A172 (cell line): ENCODE measurements around the gene SOX13. TPM values are rescaled to one million over a fixed set of nuclear protein-coding genes. Genes with fewer than 3 reads are reported as not detected.

Experiments used
- DNase-seq: peaks from one replicate; pipeline ENCODE4 v3.0.0-alpha.2; 2015; ENCODE audit warnings: low spot score
- total RNA-seq: library from RNA; depleted of rRNA; stranded (reverse); fragments of >200 nt; shearing (Covaris generic); gene quantifications from 2 replicates; pipeline ENCODE4 v1.2.3, GENCODE V29; 2014

The SOX13 gene
- total RNA-seq, 1 experiment from 2014 or later = 11.2 TPM

DNA sequence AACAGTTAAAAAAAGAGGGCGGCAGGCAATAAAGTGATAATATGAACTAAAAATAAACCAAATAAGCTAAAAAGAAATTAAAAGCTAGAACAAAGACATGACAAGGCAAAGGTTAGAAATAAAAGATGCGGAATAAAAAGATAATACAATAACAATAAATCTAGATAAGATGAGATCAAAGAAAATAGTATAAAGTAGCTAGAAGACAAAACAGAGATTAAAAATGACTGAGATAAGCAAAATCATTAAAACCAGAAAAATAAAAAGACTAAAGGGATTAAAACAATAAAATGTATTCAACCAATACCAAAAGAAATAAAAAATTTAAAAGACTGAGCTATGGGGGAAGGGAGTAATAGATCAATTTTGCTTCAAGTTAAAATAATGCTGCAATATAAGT, 10.8 kb upstream of the SOX13 start:
- DNase-seq = no peak

DNA sequence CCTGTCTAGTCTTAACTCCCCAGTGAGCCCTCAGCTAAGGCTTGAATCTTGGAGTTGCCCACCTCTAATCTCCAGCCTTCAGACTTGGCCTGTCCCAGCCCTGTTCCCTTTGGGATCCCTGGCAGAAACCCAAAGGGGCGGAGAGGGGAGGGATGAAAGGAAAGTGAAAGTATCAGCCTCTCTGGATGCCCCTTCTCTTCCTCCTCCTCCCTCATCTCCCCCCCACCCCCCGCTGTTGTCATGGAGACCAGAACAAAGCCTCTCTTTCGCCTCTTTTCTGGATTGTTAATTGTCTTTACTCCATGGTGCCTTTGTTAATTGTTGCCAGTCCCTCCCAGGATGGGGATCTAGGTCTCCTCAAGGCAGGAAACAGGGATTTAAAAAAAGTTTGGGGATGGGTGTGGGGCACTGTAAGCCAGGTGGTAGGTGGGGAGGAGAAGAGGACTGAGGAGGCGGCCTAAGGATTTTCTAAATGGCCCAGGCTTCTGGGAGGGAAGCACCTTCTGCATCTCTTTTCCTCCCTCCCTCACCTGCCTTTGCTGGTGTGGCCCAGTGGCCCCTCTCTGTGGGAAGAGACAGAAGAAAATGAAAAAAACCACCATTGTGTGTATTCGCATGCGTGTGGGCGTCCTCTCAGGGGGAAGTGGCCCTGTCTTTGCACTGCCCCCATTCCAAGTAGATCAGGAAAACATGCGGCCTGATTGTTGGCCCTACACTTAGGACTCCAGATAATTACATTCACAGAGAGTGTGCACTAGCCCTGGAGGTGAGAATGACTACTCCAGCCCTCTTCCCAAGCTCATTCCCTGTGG, 7.5 kb upstream of the SOX13 start:
- DNase-seq = peak; percentile 28

DNA sequence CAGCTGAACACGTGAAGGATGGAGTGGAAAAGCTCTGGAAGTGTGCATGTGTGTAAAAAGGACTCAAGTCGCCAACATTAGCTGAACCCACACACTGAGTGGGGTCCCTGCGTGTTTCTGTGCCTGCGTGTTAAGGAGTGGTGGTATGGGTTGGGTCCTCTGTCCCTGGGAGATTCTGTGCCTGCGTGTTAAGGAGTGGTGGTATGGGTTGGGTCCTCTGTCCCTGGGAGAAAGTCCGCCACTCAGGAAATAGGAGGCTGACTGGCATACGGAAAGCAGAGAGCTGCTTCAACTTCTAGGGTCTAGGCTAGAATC, 7.0 kb upstream of the SOX13 start:
- DNase-seq = no peak

DNA sequence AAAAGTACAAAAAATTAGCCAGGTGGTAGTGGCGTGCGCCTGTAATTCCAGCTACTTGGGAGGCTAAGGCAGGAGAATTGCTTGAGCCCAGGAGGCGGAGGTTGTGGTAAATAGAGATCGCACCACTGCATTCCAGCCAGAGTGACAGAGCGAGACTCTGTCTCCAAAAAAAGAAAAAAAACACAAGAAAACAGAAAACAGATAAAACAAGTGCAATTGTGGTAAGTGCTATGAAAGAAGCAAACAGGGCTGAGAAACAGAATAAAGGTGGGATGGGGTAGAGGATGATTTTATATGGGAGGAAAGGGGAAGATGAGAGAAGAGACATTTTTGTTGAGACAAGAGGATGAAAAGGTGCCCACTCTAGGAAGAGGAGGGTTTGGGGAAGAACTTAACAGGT, 5.0 kb upstream of the SOX13 start:
- no peak for DNase-seq

DNA sequence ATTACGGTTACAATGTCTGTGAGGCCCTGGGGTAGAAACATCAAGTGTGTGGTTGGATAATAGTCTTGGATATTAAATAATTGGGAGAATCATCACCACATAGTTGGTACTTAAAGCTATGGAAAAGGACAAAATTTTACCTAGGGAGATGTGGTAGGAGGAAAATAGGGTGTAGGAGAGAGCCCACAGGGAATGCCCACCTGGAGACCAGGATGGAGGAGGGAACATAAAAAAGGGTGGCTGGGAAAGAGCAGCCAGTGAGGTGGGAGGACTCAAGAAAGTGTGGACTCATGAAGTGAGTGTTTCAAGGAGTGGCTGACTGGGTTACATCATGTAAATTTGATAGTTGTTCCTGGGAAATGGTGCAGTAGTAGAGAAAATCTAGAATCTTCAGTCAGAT, 3.0 kb upstream of the SOX13 start:
- DNase-seq = no peak

DNA sequence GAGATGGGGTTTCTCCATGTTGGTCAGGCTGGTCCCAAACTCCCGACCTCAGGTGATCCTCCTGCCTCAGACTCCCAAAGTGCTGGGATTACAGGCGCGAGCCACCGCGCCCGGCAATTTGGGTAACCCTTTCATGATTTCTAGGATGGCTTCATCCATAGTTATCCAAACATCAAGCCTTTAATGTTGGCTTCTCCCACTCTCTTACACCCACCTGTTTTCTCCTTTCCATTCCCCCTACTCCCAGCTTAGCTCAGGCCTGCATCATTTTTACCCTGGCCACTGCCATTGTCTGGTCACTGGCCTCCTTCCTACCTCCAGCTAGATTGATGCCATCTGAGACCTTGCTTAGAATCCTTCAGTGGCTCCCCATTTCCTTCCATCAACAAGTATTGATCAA, 2.0 kb upstream of the SOX13 start:
- DNase-seq = no peak

DNA sequence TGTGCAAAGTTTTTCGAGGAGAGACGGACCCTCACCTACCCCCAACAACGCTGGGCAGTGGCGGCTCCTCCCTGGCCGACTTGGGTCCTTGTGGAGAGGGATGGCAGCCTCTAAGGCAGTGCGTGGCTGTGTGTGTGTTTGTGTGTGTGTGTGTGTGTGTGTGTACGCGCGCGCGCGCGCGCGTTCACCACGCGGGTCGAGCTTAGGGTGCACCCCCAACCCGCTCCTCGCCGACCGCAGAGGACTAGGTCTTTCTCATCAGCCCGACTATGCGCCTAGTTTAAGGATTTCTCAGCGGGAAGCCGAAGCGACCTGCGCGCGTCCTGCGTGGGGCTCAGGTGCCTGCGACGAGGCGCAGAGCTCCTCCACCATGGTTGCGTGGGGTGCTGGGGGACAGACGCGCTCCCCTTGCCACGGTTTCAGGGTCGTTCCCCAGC, 940 bp downstream of the SOX13 start:
- no peak for DNase-seq

DNA sequence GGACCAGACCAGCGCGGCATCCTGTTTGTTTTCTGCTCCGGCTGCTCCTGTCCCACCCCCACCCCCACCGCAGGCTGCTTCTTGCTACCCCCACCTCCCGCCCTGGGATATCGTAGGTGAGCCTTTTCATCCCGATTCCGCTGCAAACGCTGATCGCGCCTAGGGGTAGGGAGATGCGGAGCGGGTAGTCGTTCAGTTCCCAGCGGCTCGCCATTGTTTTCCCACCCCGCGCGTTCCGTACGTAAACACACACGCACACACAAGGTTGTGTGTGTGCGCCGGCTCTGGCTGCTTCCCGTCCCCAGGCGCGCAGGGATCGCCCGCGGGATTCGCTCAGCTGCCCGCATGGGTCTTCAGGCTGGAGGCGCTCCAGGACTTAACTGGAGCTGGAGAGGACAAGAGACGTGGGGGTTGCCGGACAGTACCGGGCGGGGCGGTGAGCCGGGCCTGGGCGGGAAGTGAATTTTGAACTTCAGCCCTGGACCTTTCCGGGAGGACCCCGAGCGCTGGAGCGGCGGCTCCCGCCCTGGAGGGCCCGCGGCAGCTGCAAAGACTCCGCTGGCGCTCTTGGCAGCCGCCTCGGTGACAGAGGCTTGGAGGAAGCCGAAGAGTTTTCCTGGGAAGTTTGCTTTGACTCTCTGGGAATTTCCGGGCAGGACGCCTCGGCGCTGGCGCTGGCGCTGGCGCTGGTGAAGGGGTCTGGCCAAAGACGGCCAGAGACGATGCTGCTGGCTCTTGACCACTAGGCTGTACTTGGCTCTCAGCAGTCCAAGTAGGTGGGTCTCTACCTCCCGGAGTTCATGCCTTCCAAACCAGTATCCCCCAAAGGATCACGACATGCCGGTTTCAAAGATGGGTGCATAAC, 1.6 kb downstream of the SOX13 start:
- peak; percentile 40 for DNase-seq

DNA sequence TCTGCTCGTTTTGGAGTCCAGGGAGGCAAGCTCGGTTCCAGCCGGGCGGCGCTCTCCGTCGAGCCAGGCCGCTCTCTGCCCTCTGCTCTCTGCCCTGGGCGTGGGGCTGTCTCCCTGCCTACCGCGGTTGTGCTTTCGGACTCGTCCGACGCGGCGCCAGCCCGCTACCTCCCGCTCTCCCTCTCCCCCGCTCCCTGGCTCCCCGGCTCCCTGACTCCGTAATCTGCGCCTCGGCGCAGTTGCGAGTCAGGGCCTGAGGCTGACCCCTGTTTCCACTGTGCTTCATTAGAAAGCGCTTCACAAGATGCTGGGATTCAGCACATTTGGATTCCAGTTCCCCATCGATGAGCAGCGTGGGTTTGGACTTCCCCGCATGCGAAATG, 2.2 kb downstream of the SOX13 start:
- no peak for DNase-seq

DNA sequence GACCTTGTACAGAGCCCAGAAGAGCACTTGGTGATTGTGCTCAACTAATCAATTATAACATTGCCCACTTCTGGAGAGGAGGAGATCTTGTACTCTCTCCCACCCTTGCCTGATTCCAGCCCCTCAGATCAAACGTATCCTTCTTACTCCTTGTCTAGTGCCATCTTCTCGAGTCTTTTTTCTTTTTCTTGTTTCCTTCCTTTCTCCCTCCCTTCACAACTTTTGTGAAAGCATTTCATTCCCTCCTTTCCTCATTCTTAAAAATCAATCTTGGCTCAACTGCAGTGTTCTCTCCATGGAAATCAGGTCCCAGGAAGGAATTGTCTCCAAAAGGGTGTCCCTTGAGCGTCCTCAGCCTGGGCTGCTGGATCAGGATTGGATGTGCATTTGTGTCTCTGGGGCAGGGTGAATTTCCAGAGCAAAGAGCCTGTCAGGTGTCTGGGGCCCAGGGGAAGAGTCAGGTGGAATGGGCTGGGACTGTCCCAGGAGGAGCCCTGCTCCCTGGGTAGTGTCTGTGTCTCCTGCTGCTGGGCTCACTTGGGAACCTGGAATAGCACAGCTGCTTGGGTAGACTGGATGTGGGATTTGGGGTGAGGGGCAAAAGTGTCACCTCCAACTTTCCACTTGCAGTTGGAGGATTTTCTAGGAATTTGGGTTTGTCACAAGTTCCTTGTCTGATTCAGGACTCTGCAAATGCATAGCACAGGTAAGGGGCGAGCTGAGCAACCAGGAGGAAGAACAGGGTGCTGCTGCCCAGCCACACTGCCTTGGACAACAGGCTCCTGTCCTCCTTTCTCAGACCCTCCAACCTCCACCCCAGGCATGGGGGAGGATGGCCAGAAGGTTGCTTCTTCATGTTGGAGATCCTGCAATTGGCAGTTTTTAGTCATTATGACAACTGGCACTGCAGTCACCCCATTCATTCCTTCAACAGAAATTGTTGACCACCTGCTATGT, 3.3 kb downstream of the SOX13 start:
- DNase-seq = no peak

DNA sequence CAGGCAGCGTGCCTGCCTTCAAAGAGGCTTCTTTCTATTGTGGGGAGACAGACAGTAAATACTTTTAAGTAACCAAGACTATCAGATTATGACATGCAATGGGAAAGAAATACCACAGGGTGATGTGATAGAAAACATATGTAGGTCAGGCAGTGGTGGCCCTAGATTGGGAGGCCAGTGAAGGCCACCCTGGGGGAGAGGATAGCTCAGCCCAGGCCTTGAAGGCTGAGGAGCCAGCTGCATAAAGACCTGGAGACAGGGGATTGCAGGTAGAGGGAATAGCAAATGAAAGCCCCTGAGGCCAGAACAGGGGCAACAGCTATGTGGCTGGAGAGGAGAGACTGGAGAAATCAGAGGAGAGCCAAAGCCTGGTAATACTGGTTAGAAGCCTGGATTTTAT, 4.0 kb downstream of the SOX13 start:
- DNase-seq = no peak

DNA sequence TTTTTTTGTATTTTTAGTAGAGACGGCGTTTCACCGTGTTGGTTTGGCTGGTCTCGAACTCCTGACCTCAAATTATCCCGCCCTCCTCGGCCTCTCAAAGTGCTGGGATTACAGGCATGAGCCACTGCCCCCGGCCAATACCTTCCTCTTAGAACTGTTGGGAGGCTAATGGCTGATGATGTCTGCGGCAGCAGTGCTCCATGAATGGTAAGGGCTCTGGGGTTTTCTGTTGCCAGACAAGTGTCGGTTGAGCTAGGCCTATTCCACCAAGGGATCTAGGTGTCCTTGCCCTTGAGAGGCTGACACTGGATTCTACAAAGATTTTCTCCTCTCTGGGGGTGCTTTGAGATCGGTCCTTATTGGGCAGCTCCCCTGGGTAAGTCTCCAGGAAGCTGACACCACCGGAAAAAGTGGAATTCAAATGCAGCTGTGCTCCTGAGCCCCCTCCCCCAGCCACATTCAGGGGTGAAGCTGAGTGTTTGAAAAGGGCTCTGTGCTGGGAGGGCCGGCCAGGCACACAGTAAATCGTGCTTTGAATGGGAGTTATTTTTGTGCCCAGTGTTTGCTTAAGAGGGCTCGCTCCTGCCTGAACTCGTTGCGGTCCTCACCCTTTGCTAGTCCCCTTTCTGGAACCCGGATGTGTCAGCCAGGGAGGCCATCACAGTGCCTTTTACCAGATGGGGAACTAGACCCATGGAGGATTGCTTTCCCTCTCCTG, 5.2 kb downstream of the SOX13 start:
- DNase-seq = peak; percentile 26

DNA sequence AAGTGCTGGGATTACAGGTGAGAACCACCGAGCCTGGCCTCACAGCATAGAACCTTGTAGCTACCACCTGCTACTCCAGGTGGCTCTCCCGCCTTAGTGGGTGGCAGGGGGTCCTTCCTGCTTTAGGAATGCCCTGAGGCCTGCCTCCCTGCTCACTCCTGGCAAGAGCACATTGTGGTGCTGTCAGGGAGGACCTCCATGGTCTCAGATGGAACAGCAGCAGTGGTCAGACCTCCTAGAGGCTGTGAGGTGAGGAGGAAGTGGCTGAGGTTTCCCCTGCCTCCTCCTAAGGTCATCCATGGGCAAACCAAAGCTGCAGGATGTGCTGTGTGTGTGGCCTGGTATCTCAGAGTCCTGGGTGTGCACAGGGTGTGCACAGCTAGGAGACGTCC, 6.7 kb downstream of the SOX13 start:
- DNase-seq = peak; percentile 47

DNA sequence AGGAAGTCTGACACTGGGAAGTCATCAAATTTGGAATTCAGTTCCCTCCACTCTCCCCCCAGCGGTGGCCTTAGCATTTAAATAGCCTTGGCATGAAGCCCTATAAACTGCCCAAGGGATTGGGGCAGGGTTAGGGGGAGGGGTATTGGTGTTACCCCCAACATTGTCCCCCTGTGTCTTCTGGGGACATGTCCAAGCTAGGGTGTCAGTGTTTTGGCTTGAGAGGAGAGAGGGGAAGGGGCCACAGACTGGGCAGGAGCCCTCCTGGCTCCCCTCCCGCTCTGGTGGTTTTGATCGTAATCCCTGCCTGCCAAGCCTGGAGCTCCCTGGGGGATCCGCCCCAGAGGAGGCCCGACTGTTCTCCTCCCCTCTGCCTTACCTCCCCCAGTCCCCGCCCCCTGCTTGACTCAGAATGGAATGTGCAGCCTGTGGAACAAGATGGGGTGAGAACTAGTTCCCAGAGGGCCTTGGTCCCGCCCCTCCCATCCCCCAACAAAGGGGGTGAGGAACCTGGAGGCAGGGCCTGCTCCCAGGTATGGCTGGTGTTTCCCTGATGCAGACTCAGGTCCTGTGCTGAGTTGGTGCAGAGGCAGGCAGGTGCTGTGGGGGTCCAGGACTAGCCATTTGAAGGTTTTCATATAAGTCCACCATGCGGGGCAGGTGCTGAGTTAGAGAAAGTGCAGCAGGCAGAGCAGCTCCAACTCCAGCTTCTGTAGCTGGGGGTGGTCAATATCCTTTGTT, 7.4 kb downstream of the SOX13 start:
- peak; percentile 93 for DNase-seq

DNA sequence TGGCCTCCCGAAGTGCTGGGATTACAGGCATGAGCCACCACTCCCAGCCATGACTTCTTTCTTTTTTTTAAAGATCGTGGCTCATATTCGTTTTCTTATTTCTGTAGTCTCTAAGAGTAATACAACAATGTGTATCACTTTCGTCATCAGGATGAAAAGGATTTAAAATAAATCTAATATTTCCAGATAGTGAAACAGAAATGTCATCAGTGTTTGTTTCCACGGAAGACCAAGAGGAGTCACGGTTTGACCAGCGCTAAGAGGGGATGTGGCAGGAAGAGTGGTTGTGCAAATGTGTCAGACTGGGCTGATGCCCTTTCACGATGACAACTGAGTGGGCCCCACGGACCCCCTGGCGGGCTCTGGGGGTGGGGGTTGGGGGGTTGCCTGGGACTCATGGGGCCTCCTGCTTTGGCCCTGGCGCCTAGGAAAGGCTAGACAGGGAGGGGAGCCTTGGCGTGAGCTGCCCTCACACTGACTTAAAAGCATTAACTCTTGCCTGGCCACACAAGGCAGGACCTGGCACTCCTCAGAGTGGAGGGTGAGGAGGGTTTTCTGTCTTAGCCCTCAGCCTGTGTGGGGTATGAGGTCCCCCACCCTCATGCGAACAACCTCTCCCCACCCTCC, 8.4 kb downstream of the SOX13 start:
- DNase-seq = no peak

DNA sequence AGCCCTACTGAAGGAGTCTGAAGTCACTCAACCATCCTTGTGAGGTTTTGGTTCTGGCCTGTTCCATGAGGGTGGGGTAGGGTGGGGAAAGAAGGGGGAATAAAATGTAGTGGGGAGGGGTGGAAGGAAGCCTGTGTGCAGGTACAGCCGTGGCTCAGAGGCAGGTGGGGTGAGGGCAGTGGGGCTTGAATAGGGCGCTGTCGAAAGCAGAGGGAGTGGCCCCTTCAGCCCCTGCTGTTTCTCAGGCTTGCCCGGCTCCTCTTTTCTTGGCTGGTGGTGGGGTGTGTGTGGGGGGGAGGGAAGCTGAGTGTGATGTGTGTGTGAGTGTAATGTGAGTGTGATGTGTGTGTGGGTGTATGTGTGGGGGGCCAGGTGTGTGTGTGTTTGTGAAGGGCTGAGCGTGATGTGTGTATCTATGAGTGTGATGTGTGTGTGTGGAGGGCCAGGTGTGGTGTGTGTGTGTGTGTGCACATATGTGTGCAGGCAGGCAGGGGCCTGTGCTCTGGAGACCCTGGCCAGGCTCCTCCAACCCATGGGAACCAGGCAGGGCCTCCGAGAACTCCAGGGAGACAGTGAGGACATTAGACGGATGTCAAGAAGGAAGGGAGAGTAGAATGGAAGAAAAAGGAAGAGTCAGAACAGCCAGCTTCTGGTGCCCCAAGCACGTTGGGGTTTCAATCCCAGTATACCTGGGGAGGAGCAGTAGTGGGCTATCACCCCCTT, 9.0 kb downstream of the SOX13 start:
- DNase-seq = no peak

DNA sequence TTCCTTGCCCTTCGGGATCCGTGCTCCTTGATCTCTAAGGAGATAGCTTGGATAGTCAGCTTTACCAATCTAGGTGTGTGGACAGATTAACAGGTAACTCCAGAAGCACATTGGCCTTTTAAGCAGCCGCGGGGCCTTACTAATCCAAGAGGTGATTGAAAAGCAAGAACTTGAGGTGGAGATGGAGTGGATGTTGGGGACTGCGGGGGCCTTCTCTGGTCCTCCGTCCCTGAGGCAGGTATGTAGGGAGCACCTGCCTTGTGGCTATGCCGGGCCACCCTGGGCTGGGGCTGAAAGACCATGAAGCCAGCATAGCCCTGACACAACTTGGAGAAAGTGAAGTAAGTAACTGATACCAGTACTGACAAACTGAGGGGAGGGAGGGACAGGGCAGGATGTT, 10.6 kb downstream of the SOX13 start:
- DNase-seq = no peak

DNA sequence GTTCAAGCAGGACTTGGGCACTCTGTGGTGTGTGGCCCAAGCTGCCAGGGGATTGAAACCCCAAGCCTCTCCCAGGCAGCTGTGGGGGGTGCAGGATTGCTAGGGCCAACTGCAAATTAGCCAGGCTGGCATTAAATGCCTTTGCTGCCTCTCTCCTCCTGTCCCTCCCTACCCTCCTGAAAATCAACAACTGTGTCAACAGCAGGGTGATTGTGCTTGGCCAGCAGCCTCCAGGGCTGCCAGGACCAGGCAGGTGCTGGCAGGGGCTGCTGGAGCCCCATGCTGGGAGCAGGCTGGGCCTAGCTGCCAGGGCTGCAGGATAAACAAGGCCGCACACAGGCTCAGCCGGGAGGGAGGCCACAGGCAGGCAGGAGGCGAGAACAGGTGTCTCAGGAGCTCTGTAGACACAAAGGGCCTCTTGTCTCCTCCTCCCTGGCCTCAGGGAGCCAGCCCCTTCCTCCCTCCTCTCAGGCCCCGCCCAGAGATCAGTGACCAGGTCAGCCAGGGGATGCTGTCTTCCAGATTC, 11.4 kb downstream of the SOX13 start:
- peak; percentile 41 for DNase-seq

DNA sequence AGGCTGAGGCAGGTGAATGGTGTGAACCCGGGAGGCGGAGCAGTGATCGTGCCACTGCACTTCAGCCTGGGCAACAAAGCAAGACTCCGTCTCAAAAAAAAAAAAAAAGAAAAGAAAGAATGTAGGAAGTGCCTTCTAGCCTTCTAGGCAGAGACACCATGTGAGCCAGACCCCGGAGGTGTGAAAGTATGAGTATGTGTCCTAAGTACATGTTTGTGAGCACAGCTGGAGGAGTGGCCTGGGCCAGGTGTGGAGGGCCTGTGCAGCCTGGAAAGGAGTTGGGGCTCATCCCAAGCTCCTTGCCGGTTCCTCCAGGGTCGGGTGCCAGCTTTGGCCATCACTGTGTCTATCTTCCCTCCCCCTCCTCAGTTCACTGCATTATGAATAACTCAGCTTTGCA, 13.0 kb downstream of the SOX13 start:
- no peak for DNase-seq
